Stimulated activated memory B cell treated with anti-CD40 and anti-IgM and Interleukin-4, amounts not matched to agents 10 μg/mL and 1 μg/mL and 100 μg/mL, for 72 hours (primary cell): Measurements from ENCODE around the gene ANKMY2.

Source experiments
- ATAC-seq: fragments of 150-1000 bp; cut with Tn5 transposase; 2 replicates; pipeline ENCODE4 v1.10.0; 2021
- H3K27ac Mint-ChIP-seq: one replicate; pipeline ENCODE4 v1.8.0; 2022; ENCODE audit warnings: mild to moderate bottlenecking, mixed read lengths
- H3K27me3 Mint-ChIP-seq: one replicate; pipeline ENCODE4 v1.8.0; 2022; ENCODE audit warnings: mixed read lengths
- H3K36me3 Mint-ChIP-seq: one replicate; pipeline ENCODE4 v1.8.0; 2022; ENCODE audit warnings: mixed read lengths
- H3K4me1 Mint-ChIP-seq: one replicate; pipeline ENCODE4 v1.8.0; 2022; ENCODE audit warnings: mixed read lengths
- H3K4me3 Mint-ChIP-seq: one replicate; pipeline ENCODE4 v1.8.0; 2022; ENCODE audit warnings: mild to moderate bottlenecking, moderate library complexity, mixed read lengths
- H3K9me3 Mint-ChIP-seq: one replicate; pipeline ENCODE4 v1.8.0; 2022; ENCODE audit warnings: mixed read lengths

Gene ANKMY2

DNA sequence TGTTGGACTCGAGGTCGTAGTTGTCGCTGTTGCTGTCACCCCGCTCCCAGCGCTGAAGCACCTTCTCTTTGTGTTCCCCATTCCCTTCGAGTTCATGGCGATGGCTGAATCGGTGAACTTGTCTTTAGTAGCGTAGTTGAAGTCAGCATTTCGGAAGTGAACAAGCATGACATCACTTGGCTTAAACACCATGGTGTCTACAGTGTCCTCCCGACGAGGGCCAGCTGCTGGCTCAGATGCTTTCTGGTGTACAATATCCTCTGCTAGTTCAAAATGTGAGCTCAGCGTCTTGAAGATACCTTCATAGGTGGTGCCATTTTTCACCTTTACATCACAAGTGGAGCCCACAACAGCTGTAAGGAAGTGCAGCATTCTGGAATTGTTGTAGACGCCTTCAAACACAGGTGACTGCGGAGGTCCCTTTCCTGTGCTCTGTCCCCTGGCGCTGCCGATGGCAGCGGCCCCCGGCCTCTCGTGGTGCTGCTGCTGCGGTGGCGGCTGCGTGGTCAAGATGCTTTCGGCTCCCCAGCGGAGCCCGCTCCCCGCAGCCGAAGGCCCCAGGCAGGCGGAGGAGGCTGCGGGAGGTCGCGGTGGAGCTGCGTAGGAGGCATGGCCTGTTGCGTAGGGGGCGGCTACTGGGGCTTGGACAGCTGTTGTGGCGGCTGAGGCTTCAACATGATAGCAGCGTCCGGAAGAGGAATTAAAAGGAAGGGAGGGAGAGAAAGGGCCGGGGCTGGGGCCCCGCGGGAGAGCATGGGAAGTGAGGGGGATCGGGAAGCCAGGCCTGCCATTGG lies 59.3 kb downstream of the ANKMY2 start:
- Mint-ChIP-seq H3K9me3 (no peaks in the 10 kb centered on the region), H3K36me3 (no peaks in the 10 kb centered on the region), H3K4me3 (peak overlapping the region; percentile 19), H3K4me1 (no peaks in the 10 kb centered on the region), H3K27ac (no peak overlapping the region), H3K27me3 (peaks cover 23% of the 10 kb centered on the region)
- peak; percentile 36 for ATAC-seq

DNA sequence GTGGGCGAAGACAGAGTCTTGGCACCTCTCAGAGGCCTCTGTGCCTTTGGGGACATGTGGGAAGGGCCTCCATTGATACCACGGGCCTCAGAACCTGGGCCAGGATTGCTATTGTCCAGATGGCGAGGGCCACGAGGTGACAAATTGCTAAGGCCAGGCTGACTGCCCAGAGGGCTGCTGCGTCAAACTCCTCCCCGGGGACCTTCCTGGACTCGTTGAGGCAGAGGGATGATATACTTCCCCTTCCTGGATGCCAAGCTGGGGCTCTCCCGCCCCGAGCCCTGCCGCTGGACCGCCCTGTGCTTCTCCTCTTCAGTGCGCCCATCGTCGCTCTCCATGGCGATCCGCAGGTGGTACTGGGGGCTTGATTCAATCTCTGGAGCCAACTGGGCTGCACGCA lies 60.0 kb downstream of the ANKMY2 start:
- no peak for ATAC-seq
- no peaks in the 10 kb centered on the region for H3K4me1 Mint-ChIP-seq
- peaks cover 23% of the 10 kb centered on the region for H3K27me3 Mint-ChIP-seq
- H3K36me3 Mint-ChIP-seq, result no peaks in the 10 kb centered on the region
- H3K27ac Mint-ChIP-seq, result no peak overlapping the region
- no peak overlapping the region for H3K4me3 Mint-ChIP-seq
- no peaks in the 10 kb centered on the region for H3K9me3 Mint-ChIP-seq

DNA sequence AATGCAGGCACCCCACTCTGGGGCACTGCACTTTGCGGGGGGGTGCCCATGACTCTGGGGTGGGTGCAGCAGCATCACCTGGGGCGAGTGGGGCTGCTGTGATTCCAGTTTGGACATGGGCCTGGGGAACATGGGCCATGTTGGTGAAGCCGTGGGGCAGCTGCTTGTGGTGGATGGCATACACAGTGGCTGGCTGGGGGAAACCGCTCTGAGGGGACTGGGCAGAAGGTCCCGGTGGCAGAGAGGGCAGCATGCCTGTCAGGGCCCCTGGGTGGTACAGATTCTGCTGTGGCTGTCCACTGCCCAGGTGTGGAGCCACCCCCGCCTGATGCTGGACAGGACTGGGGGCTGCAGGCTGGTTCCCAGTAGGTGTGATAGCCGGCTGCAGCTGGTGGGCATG lies 61.7 kb downstream of the ANKMY2 start:
- peaks cover 2% of the 10 kb centered on the region for H3K4me1 Mint-ChIP-seq
- no peak overlapping the region for H3K27ac Mint-ChIP-seq
- ATAC-seq, result peak; percentile 28
- H3K27me3 Mint-ChIP-seq, result peaks cover 23% of the 10 kb centered on the region
- no peak overlapping the region for H3K4me3 Mint-ChIP-seq
- H3K9me3 Mint-ChIP-seq, result no peaks in the 10 kb centered on the region
- H3K36me3 Mint-ChIP-seq, result no peaks in the 10 kb centered on the region

DNA sequence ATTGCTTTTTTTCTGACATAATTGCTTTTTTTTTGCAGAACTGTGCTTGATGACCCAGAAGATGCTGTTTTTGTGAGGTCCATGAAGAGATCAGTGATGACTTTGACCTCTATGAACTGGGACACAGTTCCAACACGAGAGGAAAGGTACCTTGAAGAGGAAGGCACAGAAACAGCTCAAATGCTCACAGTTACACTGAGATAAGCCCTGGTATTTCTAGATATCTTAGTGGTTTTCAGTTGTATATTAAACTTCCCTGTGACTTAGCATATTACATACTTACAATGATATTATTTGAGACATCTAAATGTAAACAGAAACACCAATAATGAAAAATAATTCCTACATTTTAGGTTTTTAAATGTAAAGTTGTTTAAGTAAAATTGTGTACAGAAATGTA lies 64.3 kb downstream of the ANKMY2 start:
- peaks cover 23% of the 10 kb centered on the region for H3K27me3 Mint-ChIP-seq
- H3K4me3 Mint-ChIP-seq, result no peak overlapping the region
- no peaks in the 10 kb centered on the region for H3K36me3 Mint-ChIP-seq
- H3K27ac Mint-ChIP-seq, result no peak overlapping the region
- no peak for ATAC-seq
- H3K9me3 Mint-ChIP-seq, result no peaks in the 10 kb centered on the region
- H3K4me1 Mint-ChIP-seq, result peaks cover 12% of the 10 kb centered on the region

DNA sequence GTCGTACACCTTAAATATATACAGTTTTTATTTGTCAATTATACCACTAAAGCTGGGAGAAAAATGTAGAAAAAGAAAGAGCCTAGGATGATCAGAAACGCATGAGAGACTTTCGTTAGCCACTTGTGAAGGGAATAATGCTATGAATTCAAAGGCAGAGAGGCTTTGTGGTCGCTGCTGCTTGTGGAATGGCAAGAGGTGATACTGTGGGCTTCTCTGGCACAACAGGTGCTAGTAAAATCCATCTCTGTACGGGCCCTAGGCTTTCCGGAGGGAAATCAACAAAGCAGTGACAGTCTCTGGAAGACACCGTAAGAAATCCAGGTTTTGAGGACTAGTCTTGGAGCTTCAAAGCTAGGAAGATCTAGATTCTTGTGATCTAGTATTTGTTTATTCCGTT lies 66.3 kb downstream of the ANKMY2 start:
- peaks cover 12% of the 10 kb centered on the region for H3K4me1 Mint-ChIP-seq
- peaks cover 12% of the 10 kb centered on the region for H3K27me3 Mint-ChIP-seq
- H3K36me3 Mint-ChIP-seq, result no peaks in the 10 kb centered on the region
- no peaks in the 10 kb centered on the region for H3K9me3 Mint-ChIP-seq
- no peak overlapping the region for H3K4me3 Mint-ChIP-seq
- no peak overlapping the region for H3K27ac Mint-ChIP-seq
- no peak for ATAC-seq

DNA sequence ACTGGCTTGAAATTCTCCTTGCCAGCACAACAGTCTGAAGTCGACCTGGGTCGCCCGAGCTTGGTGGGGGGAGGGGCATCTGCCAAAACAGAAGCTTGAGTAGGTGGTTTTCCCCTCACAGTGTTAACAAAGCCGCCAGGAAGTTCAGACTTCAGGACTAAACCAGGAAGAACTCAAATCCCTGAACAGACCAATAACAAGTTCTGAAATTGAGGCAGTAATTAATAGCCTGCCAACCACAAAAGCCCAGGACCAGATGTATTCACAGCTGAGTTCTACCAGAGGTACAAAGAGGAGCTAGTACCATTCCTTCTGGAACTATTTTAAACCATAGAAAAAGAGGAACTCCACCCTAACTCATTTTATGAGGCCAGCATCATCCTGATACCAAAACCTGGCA lies 73.6 kb downstream of the ANKMY2 start:
- H3K4me3 Mint-ChIP-seq, result no peak overlapping the region
- H3K9me3 Mint-ChIP-seq, result peaks cover 2% of the 10 kb centered on the region
- no peak for ATAC-seq
- no peaks in the 10 kb centered on the region for H3K4me1 Mint-ChIP-seq
- no peaks in the 10 kb centered on the region for H3K36me3 Mint-ChIP-seq
- peaks cover 14% of the 10 kb centered on the region for H3K27me3 Mint-ChIP-seq
- H3K27ac Mint-ChIP-seq, result no peak overlapping the region

DNA sequence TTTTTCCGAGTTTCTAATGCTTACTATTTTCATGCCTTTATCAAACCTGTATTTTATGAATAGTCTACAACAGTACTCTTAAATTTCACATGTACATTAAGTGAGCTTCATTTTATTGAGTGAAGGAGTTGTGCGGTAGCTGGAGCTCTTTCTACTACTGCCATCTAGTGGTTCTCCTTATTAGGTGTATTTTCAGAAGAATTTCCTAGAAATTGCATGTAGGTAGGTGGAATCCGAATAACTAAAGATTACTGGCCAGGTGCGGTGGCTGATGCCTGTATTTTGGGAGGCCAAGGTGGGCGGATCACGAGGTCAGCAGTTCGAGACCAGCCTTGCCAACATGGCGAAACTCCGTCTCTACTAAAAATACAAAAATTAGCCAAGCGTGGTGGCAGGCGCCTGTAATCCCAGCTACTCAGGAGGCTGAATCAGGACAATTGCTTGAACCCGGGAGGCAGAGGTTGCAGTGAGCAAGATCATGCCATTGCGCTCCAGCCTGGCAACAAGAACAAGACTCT lies 80.6 kb downstream of the ANKMY2 start:
- Mint-ChIP-seq H3K27ac (peak overlapping the region; percentile 67), H3K4me1 (peaks cover 23% of the 10 kb centered on the region), H3K4me3 (peak overlapping the region; percentile 12), H3K9me3 (no peaks in the 10 kb centered on the region), H3K36me3 (no peaks in the 10 kb centered on the region), H3K27me3 (peaks cover 14% of the 10 kb centered on the region)
- peak; percentile 58 for ATAC-seq

DNA sequence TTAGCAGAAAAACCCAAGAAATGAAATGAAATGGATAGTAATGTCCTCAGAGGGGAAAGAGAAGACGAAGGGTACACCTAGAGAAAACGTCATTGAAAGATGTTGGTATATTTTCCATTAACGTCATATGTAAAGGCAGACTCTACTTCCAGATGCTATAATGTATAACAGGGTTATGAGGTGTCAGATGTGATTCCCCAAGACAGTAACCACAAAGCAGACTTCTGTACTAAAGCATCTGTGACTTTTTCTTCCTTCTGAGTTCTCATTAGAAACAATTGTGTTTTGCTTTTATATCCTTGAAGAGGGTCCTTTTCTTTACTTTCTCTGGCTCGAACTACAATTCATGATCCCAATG lies 81.6 kb downstream of the ANKMY2 start:
- peaks cover 23% of the 10 kb centered on the region for H3K4me1 Mint-ChIP-seq
- peaks cover 12% of the 10 kb centered on the region for H3K27me3 Mint-ChIP-seq
- no peaks in the 10 kb centered on the region for H3K9me3 Mint-ChIP-seq
- ATAC-seq, result no peak
- H3K36me3 Mint-ChIP-seq, result no peaks in the 10 kb centered on the region
- peak overlapping the region; percentile 67 for H3K27ac Mint-ChIP-seq
- H3K4me3 Mint-ChIP-seq, result no peak overlapping the region

DNA sequence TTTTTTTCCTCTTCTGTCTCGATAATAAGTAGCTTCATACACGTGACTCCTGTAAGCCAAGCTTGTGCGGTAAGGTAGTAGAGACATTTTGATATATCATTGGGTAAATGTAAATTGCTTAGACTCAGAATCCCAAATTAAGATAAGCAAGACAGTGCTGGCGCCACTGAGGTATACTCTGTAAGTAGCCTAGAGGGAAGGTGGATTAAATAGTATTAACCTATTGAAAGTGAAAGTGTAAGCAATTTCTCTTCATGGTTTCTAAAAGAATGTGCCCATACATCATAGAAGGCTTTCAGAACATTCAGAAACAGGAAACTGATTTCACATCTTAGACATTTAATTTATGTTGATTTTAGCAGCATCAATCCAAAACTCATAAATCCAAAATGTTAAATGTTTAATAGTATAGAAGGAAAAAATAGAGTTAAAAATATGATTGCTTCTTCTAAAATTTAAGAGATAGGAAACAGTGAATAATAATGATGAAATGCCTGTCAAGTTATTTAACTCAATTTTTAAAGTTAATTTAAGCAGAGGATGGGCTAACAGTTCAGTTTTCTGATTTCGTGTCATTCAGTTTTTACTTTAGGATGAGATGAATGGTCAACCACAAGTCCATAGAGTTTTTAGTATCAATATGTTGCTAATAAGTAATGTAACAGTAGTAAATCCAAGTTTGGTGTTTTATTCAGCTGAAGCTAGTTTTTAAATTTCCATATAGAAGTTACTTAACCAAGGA lies 82.1 kb downstream of the ANKMY2 start:
- peak overlapping the region; percentile 67 for H3K27ac Mint-ChIP-seq
- H3K36me3 Mint-ChIP-seq, result no peaks in the 10 kb centered on the region
- H3K4me3 Mint-ChIP-seq, result peak overlapping the region; percentile 71
- no peaks in the 10 kb centered on the region for H3K9me3 Mint-ChIP-seq
- peak; percentile 53 for ATAC-seq
- peaks cover 23% of the 10 kb centered on the region for H3K4me1 Mint-ChIP-seq
- H3K27me3 Mint-ChIP-seq, result peaks cover 7% of the 10 kb centered on the region

DNA sequence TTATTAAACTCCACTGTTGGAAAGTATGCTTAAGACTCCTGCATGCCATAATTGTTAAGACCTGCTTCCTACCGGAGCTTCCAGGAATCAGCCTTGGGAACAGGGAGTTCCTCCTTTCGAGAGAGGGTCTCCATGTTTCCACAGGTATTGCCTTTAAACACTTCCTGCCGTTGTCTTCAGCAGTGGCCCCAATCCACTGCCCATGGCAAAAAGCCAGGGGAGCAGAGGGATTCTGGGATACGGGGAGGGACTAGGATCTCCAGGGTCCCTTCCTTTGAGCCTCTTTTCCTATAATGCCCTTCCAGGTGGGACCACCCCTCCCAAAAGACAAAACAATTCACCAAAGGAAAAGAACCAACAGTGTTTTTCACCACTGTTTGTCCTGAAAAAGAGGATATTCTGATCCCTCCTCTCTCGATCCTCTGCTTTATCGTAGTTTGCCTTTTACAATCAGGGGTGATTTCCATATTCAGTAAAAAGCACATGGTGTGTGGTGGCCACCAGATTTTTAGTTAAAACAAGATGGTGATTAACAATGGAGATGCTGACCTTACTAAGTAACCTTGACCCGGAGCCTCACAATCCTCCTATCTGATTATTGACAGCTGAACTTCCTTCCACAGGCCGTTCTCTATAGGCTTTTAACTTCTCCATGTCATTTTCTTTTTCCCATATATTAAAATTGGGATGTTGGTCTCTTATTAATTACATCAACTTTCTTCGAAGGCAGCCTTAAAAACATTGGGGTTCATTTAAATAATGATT lies 82.9 kb downstream of the ANKMY2 start:
- no peak overlapping the region for H3K4me3 Mint-ChIP-seq
- peak overlapping the region; percentile 67 for H3K27ac Mint-ChIP-seq
- H3K27me3 Mint-ChIP-seq, result no peaks in the 10 kb centered on the region
- no peaks in the 10 kb centered on the region for H3K9me3 Mint-ChIP-seq
- H3K36me3 Mint-ChIP-seq, result no peaks in the 10 kb centered on the region
- peaks cover 23% of the 10 kb centered on the region for H3K4me1 Mint-ChIP-seq
- ATAC-seq, result no peak

DNA sequence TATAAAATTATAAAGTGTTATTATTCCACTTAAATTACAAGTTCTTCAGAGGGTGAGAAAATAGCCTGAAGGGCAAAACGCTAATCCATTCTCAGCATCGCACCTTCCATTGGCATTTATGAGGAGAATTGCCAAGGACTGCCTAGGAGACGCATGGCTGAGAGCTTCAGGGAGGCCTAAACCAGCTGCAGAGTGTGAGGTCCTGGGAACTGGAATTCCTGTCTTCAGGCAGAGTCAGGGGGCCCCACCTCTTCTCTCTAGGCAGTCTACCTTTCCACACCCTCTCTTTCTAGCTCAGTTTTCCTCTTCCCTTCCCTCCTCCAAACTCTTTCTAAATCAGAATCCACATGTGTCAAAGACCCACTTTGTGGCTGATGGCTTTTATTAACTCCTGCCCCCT lies 83.6 kb downstream of the ANKMY2 start:
- H3K27ac Mint-ChIP-seq, result no peak overlapping the region
- H3K4me1 Mint-ChIP-seq, result peaks cover 23% of the 10 kb centered on the region
- H3K4me3 Mint-ChIP-seq, result no peak overlapping the region
- no peaks in the 10 kb centered on the region for H3K9me3 Mint-ChIP-seq
- no peak for ATAC-seq
- H3K36me3 Mint-ChIP-seq, result no peaks in the 10 kb centered on the region
- no peaks in the 10 kb centered on the region for H3K27me3 Mint-ChIP-seq

DNA sequence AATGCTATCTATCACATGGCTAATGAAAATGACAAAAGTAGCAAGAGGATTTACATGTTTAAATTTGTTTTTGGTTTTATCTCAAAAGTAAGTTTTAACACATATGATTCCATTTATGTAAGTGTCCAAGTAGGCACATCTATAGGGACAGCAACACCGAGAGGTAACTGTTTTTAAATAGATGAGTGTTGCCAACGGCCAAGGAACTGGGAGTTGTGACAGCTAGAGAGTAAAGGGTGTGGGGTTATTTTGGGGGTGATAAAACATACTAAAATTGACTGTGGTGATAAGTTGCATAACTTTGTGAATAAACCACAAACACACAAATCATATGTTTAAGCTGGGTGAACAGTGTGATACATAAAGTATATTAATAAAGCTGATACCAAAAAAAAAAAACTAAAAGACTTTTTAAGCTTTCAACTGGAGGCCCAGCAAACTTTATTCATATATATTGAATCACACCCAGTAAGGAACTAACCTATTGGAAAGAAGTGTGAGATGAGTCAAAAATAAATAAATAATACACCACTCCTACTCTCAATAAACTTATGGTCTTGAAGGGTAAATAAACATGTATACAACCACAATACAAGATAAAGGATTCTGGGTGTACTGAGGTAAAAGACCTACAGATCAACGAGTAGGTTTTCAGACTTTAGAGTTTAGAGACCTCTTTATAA lies 85.9 kb downstream of the ANKMY2 start:
- Mint-ChIP-seq H3K36me3 (no peaks in the 10 kb centered on the region), H3K27ac (no peak overlapping the region), H3K27me3 (no peaks in the 10 kb centered on the region), H3K4me1 (peaks cover 18% of the 10 kb centered on the region), H3K4me3 (no peak overlapping the region), H3K9me3 (no peaks in the 10 kb centered on the region)
- no peak for ATAC-seq

DNA sequence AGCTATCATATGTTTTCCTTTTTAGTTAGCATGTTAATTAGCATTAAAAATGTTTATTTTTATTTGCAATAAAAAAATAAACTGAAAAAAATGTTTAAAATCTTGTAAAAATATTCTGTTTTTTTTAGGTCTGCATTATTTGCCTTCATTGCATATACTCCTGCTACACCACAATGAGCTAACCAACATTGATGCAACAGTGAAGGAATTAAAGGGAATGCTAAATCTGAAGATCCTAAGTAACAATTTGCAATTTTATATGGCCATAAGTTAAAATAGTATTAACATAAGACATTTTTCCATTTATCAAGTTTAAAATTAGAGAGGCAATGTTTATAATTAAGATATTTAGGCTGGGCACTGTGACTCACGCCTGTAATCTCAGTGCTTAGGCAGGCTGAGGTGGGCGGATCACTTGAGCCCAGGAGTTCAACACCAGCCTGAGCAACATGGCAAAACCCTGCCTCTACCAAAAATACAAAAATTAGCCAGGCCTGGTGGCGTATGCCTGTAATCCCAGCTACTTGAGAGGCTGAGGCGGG lies 86.7 kb downstream of the ANKMY2 start:
- H3K9me3 Mint-ChIP-seq, result no peaks in the 10 kb centered on the region
- no peak overlapping the region for H3K27ac Mint-ChIP-seq
- no peak overlapping the region for H3K4me3 Mint-ChIP-seq
- H3K36me3 Mint-ChIP-seq, result no peaks in the 10 kb centered on the region
- ATAC-seq, result no peak
- H3K27me3 Mint-ChIP-seq, result no peaks in the 10 kb centered on the region
- H3K4me1 Mint-ChIP-seq, result peaks cover 10% of the 10 kb centered on the region

DNA sequence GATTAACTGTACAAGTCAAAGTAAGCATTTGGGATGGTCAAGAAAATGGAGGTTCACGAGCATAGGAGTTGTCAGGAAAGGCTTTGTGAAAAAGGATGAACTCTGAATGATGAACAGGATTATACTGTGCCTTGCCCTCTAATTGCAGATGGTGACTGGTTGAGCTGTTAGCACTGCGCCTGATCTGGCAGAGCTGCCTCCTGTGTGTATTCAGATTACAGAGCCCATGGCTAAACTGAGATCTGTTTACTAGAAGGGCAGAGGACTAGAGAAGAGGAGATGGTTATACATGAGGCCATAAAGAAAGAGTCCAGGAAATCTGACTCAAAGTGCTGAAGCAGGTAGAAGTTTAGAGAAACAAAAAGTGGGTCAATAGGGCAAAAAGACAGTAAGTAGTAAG lies 89.2 kb downstream of the ANKMY2 start:
- Mint-ChIP-seq H3K9me3 (no peaks in the 10 kb centered on the region), H3K4me1 (no peaks in the 10 kb centered on the region), H3K27ac (no peak overlapping the region), H3K27me3 (no peaks in the 10 kb centered on the region), H3K4me3 (no peak overlapping the region), H3K36me3 (no peaks in the 10 kb centered on the region)
- no peak for ATAC-seq
